MM.1S (cell line): ENCODE results near the gene SYPL2.

Source experiments
- CTCF ChIP-seq: fragments of 300-600 bp; sonication (generic); IDR thresholded peaks from 2 replicates; pipeline ENCODE4 v1.5.1; 2016; ENCODE audit warnings: antibody characterized with exemption, low read length, mixed read lengths
- EZH2 ChIP-seq: fragments of 300-600 bp; sonication (generic); optimal IDR thresholded peaks from 2 replicates; pipeline ENCODE3; 2017; ENCODE audit warnings: low read depth, mild to moderate bottlenecking, antibody characterized with exemption, low read length, mixed read lengths
- EZH2phosphoT487 ChIP-seq: fragments of 300-600 bp; sonication (generic); IDR thresholded peaks from 2 replicates; pipeline ENCODE4 v1.6.1; 2018; ENCODE audit warnings: antibody characterized with exemption, low read length

DNA sequence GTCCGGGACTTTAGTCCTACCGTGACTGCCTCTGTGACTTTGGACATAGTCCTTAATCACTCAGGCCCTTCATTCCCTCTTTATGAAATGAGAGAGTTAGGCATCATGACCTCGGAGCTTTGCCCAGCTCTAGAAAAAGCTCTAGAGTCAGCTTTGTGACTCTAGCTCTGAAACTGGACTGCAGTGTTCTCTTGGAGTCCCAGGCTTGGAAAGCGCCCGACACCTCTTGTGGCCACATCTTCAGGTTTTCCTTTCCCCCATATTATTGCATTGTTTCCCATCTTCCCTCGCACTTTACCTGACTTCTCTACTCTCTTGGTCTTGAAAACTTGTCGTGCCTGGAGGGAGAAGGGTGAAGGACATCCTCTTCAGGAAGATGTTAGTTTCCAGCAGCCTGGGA lies 55.7 kb downstream of the SYPL2 start:
- TF ChIP-seq CTCF, result no peak
- TF ChIP-seq EZH2, result no peak
- no peak for TF ChIP-seq EZH2phosphoT487
